SK-N-SH (cell line): ENCODE measurements around the gene URM1.

ENCODE experiments used
- CTCF ChIP-seq: fragments of 200-600 bp; sonication (generic); IDR thresholded peaks from 2 replicates; pipeline ENCODE4 v1.6.1; 2017; ENCODE audit warnings: antibody characterized with exemption, mild to moderate bottlenecking, moderate library complexity
- EZH2phosphoT487 ChIP-seq: fragments of 200-600 bp; sonication (generic); IDR thresholded peaks from 2 replicates; pipeline ENCODE4 v1.6.1; 2017; ENCODE audit warnings: low read depth, mixed run types, mild to moderate bottlenecking, antibody characterized with exemption, moderate library complexity, borderline replicate concordance
- POLR2AphosphoS5 ChIP-seq: IDR thresholded peaks from 2 replicates; pipeline ENCODE4 v1.6.1; 2012; ENCODE audit warnings: low read depth, low read length
- RAD21 ChIP-seq: IDR thresholded peaks from 2 replicates; pipeline ENCODE4 v1.6.1; 2012; ENCODE audit warnings: mild to moderate bottlenecking, low read length
- USF1 ChIP-seq: IDR thresholded peaks from 2 replicates; pipeline ENCODE4 v1.4.0; 2012; ENCODE audit warnings: low read depth, borderline replicate concordance
- YY1 ChIP-seq: IDR thresholded peaks from 2 replicates; pipeline ENCODE4 v1.4.0; 2012; ENCODE audit warnings: low read depth, mild to moderate bottlenecking

GRCh38 chr9:128337936-128338335 lies 33.2 kb upstream of the URM1 start:
- TF ChIP-seq CTCF (no peak), RAD21 (no peak), POLR2AphosphoS5 (no peak), YY1 (no peak), EZH2phosphoT487 (no peak), USF1 (no peak)
